ENCODE results near the gene MEGF11.

- TF ChIP-seq CTCF (IDR thresholded peaks at IDR 0.05; ENCODE audit: insufficient read depth, low read length) (no peak), GABPA (IDR thresholded peaks at IDR 0.05; ENCODE audit: low read depth) (no peak), POLR2AphosphoS5 (IDR thresholded peaks at IDR 0.05; ENCODE audit: low read depth) (no peak), REST (IDR thresholded peaks at IDR 0.05; ENCODE audit: insufficient replicate concordance, low read depth) (no peak)
Measured at GRCh38 chr15:65998486-65998885, 255.1 kb downstream of the MEGF11 start.
